ENCODE data around the gene WDR35. TPM values are rescaled to one million over a fixed set of nuclear protein-coding genes. Genes with fewer than 3 reads are reported as not detected.

Gene WDR35
- total and polyA plus RNA-seq, 3 donors from 2014 or later: 18.5 to 24.9 (median 23.6) TPM

DNA sequence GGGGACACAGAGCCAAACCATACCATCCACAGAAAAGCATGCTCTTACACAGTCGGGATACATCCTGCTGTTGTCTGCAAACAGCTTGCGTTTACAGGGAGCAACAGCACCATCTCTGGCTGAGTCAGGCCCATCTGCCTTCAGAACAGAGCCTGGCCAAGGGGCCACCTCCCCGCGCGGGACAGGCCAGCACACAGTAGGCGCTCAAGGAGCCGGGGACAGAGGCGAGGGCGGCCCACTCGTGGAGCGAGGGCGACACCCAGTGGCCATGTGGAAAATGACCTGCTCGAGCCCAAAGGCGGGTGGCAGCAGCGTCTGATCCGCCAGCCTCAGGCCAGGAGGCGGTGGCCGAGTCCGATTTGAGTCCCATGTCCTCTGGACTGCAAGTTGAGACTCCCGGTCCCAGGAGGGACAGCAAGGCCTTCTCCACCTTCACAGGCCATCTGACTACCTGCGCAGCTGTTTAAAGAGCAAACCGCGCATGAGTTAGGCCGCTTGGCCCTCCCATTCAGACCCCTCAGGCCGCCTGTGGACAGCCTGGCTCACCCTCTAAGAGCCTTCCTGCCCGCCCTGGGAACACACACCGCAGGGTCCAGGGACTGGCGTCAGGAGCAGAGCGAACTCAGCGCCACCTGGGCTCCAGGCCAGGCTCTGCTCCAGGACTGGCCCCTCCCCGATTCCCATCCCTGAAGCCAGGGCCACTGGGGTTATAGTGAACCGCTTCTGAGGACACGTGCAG, 126.4 kb downstream of the WDR35 start:
- no peak overlapping the region for H3K27ac ChIP-seq
- intact Hi-C loops (cut with DNase I; ENCODE audit: low total_unique reads): loop anchor here (10.0 kb wide), 2 partner anchors 499 to 819 kb away; no protein-coding TSS in a partner anchor
- peak overlapping the region in 1 of 2 donors; percentile 7 for H3K4me3 ChIP-seq
- H3K27me3 ChIP-seq: no peaks in the 10 kb centered on the region
- TF ChIP-seq POLR2A (IDR thresholded peaks at IDR 0.05): no peak
- TF ChIP-seq, protein P1, sequence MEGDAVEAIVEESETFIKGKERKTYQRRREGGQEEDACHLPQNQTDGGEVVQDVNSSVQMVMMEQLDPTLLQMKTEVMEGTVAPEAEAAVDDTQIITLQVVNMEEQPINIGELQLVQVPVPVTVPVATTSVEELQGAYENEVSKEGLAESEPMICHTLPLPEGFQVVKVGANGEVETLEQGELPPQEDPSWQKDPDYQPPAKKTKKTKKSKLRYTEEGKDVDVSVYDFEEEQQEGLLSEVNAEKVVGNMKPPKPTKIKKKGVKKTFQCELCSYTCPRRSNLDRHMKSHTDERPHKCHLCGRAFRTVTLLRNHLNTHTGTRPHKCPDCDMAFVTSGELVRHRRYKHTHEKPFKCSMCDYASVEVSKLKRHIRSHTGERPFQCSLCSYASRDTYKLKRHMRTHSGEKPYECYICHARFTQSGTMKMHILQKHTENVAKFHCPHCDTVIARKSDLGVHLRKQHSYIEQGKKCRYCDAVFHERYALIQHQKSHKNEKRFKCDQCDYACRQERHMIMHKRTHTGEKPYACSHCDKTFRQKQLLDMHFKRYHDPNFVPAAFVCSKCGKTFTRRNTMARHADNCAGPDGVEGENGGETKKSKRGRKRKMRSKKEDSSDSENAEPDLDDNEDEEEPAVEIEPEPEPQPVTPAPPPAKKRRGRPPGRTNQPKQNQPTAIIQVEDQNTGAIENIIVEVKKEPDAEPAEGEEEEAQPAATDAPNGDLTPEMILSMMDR (IDR thresholded peaks at IDR 0.05): peak; percentile 75 to 93 (median 92)
- WGBS, 2 donors: 11 to 14% methylated on average over 9 to 33 of the region's 33 CpGs
- H3K9me3 ChIP-seq: no peaks in the 10 kb centered on the region
- peaks cover 6% of the 10 kb centered on the region for H3K4me1 ChIP-seq
- H3K36me3 ChIP-seq (ENCODE audit: low read depth, missing control alignments): no peaks in the 10 kb centered on the region
- peak; percentile 83 for DNase-seq

GRCh38 chr2:19861813-19862212, 128.1 kb downstream of the WDR35 start:
- intact Hi-C loops (cut with DNase I; ENCODE audit: low total_unique reads): loop anchor here (10.0 kb wide), 2 partner anchors 497 to 817 kb away; no protein-coding TSS in a partner anchor
- DNase-seq: no peak
- no peaks in the 10 kb centered on the region for H3K9me3 ChIP-seq
- H3K4me1 ChIP-seq: peaks cover 4% of the 10 kb centered on the region
- TF ChIP-seq POLR2A (IDR thresholded peaks at IDR 0.05): no peak
- TF ChIP-seq, protein P1 (IDR thresholded peaks at IDR 0.05): no peak
- H3K27ac ChIP-seq: no peak overlapping the region
- H3K4me3 ChIP-seq: no peak overlapping the region
- H3K36me3 ChIP-seq (ENCODE audit: low read depth, missing control alignments): no peaks in the 10 kb centered on the region
- WGBS, 2 donors: 63 to 67% methylated on average over 1 of the region's 1 CpG
- H3K27me3 ChIP-seq: no peaks in the 10 kb centered on the region

Other genes starting within 250 kb of the WDR35 start
- gene TTC32, start 88.1 kb downstream of the WDR35 start, total RNA-seq: 10 to 100 TPM; 24.4 to 25.6 TPM
- 29.9 TPM for gene TTC32, start 88.1 kb downstream of the WDR35 start, polyA plus RNA-seq (ENCODE audit: insufficient read depth, low read depth, low replicate concordance)
- gene MATN3, start 22.6 kb upstream of the WDR35 start, total RNA-seq: 1 to 10 TPM; 1.9 to 2.1 TPM
- 2.7 TPM for gene MATN3, start 22.6 kb upstream of the WDR35 start, polyA plus RNA-seq (ENCODE audit: insufficient read depth, low read depth, low replicate concordance)
- gene LAPTM4A, start 61.5 kb upstream of the WDR35 start, total RNA-seq: 100 to 1,000 TPM; 331 to 431 TPM
- 712 TPM for gene LAPTM4A, start 61.5 kb upstream of the WDR35 start, polyA plus RNA-seq (ENCODE audit: insufficient read depth, low read depth, low replicate concordance)
- 1 to 10 TPM; 8.7 to 9.2 TPM for gene SDC1, start 235.0 kb upstream of the WDR35 start, total RNA-seq
- 11.9 TPM for gene SDC1, start 235.0 kb upstream of the WDR35 start, polyA plus RNA-seq (ENCODE audit: insufficient read depth, low read depth, low replicate concordance)

Measured in testis (tissue), 3 donors.